NCI-H187 treated with DMSO at 0.1 percent for 48 hours (cell line): ENCODE measurements around the gene ST3GAL6.

Source experiments
- DNase-seq: peaks from one replicate; lab custom pipeline; 2025; lab: John Stamatoyannopoulos, UW

Gene ST3GAL6

DNA sequence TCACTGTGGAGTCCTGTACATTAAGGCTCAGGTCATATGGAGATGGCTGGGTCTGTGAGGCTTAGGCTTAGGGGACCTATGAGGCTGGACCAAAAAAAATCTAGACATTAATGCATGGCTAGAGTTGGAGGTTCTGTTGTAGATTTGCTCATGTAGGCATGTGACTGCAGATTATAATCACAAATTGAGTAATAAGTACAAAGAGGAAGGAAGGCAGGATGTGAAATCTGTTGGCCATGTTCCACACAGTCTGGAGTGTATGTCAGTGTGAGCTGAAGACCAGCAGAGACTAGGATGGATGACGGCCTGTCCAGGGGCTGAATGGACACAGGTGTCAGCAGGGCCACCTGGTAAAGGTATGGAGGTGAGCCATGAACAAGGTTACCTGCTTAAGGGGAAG is at the start of gene ST3GAL6:
Gene ST3GAL6 (plus strand): TSS at position 265 of the 400 bp plus-strand sequence. CDS start 5,101 bp downstream, outside the sequence.
- DNase-seq, result no peak

DNA sequence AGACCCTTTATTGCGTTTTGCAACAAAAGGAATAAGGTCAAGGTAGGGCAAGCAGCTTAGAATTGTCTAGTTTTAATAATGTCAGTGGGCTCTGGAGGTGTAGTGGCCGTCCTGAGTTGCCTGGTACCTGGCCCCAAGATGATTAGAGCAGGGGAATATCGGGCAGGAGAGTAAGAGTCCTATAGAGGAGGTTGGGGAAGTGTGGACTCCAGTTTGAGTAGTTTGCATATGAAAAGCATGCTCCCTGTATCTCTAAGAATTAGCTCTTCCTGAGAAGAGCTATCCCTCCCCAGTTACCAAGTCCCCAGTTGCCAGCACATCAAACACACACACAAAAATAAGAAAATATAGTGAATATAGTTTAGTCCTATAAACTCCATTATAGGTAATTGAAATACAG is 49.2 kb upstream of the ST3GAL6 start:
- DNase-seq, result no peak

DNA sequence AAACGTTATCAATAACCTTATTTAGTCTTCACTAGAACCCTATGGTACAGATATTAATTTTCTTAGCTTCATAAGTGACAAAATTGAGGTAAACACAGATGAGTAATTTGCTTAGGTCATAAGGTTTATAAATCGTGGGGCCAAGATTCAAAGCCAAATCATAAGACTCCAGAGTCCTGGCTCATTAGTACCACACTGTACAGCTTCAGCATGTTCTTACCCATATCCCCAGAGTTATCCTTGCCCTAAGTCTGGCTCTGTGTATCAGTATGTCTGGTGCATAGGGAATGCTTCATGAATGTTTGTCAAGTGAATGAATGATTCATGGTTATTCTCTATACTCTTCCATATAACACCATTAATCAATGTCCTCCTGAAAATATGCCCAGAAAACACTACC is 45.6 kb upstream of the ST3GAL6 start:
- DNase-seq, result no peak

GRCh38 chr3:98718730-98719129 is 44.4 kb upstream of the ST3GAL6 start:
- no peak for DNase-seq

DNA sequence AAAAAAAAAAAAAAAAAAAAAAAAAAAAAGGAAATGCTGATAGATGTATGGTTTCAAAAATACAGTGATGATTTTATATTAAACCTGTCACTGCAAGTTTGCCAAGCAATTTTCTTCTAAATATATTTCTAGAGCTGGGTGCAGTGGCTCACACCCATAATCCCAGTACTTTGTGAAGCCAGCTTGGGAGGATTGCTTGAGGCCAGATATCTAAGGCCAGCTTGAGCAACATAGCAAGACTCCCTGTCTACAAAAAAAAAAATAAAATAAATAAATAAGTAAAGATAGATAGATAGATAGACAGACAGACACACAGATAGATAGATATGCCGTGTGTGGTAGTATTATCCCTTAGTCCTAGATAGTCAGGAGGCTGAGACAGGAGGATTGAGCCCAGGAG is 41.4 kb upstream of the ST3GAL6 start:
- no peak for DNase-seq

GRCh38 chr3:98722389-98722788 is 40.8 kb upstream of the ST3GAL6 start:
- no peak for DNase-seq

DNA sequence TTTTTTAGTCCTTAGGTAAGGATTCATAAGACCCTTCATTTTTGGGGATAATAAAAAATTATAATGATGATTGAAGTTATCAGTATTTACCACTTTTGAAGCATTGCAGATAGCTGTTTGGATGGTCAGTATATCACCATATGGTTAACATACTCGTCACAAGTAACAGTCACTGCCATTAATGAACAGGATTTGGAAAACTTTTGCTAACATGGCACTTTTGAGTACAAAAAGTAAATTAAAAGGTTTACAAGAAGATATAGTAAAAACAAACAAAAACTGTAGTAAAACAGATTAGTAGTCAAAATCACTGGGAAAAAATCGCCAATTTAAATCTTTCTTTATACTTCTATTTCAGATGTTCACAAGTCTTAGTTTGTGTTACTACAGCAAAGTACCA is 37.8 kb upstream of the ST3GAL6 start:
- DNase-seq, result no peak

- no peak for DNase-seq
These were observed 37.1 kb upstream of the ST3GAL6 start for GRCh38 chr3:98726084-98726483.

DNA sequence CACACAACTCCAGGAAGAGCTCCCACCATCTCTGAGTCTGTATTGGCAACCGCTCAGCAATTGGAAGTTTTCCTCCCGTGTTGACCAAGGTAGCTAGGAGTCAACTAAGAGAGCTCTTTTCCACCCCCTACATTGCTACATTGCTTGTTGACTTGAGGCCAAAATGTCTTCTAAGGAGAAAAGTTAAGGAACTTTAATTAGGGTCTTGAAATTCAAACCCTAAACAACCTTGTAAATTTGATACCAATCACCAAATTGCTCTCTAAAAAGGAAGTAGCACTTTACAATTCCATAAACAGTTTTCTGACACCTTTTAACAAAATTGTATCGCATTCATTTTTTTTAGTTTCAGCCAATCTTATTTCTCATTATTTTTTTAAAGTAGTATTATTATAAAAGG is 35.5 kb upstream of the ST3GAL6 start:
- DNase-seq, result no peak

GRCh38 chr3:98728672-98729071 is 34.5 kb upstream of the ST3GAL6 start:
- DNase-seq, result no peak

GRCh38 chr3:98730338-98730737 is 32.8 kb upstream of the ST3GAL6 start:
- no peak for DNase-seq

DNA sequence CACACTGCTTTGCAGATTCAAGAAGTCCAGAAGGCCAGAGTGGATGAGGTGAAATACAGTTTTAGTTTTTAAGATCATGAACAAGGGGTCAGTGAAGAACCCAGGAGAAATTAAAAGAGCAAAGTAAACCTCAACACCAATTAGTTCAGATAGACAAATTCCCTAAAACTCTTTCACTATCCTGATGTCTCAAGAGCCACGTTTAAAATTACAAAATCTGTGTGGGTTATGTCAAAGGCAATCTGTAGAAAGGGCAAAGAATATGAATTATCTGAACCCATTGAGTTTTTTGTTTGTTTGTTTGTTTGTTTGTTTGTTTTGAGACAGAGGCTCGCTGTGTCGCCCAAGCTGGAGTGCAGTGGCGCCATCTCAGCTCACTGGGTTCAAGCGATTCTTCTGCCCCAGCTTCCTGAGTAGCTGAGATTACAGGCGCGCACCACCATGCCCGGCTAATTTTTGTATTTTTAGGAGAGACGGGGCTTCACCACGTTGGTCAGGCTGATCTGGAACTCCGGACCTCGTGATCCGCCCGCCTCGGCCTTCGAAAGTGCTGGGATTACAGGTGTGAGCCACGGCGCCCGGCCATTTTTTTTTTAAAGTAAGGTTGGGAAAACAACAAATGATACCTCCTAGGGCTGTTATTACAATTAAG is 32.1 kb upstream of the ST3GAL6 start:
- no peak for DNase-seq

GRCh38 chr3:98731720-98732285 is 31.3 kb upstream of the ST3GAL6 start:
- DNase-seq, result no peak

DNA sequence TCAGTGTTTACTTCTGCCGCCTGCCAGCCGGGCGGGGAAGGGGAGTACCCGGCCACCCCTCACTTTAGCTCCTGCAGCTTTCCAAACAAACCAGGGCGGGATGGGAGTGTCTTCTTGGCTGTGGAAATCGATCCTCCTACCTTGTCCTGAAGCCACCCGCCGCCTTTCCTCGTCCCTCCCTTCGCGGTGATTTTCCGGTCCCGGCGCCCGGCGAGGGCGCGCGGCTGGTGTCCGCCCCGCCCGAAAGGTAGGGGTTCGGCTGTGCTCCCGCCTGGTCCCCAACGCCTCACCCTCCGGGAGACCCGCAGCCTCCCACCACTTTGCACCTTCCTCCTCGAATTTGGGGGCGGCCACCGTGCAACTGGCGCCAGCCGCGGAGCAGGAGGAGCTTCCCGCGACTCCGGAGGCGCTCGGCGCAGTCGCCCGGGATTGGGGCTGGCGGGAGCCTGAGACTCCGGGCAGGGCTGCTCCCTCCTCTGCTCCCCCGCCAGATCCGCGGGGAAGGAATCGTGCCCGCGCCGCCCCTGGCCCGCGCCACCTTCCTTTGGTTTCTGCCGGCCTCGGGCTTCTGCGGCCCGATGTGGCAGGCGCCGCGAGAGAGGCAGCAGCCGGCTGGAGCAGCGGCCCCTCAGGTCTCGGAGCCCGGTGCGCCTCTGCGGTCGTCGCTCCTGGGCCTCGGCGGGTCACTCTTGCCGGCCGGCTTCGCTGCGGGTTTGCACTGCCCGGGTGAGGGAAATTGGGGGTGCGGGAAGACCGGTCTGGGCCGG is 30.7 kb upstream of the ST3GAL6 start:
- DNase-seq, result peak; percentile 47

DNA sequence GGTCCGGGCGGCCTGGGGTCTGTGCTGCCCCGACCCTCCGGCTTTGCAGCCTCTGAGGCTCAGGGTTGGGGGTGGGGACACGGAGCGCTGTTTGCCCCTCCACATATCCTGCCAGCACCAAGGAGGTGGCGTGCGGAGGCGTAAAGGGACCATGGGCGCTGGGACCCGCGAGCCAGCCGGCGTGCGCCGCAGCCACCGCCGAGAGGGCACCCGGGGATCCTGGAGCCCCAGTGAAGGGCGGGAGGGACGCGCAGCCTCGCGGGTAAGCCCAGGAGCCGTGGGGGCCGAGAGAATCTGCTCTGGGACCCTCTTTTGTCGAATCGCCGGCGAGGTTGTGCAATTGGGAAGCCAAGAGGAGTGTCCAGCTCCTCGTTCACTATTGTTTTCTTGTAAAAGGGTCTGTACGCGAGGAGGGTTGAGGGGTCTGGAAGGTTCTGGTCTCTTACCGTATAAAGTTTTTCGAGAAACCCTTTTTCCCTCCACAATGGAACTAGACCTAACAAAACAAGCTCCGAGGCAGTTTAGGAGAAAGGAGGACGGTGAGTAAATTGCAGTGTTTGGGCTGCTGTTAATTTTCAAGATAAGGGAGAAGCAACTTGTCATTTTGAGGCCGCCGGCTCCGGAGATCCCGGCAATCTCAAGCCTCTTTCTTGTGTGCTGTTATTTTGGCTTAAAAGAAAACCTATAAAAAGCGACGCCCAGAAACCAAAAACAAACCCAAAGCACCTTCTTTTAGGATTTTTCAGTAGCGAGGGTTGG is 29.9 kb upstream of the ST3GAL6 start:
- no peak for DNase-seq

DNA sequence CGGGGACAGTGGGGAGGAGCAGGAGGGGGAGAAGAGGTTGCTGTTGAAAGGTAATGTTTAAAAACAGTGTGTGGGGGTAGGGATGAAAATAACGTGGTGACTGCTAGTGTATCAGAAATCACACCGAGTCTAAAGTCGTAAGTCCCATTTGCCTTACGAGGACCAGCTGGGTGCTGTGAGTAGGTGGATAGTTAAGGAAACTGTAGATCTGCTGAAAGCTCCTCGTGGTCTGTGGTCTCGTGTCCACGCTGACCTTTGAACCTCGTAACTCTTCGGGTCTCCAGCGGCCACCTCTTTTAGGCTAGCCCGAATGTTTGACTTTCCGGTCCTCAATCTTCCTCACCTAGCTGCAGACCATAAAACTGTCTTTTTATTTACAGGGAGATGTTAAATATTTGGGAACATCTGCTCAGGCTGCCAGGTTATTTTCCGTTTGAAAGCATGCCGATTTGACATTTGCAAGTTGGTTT is 29.3 kb upstream of the ST3GAL6 start:
- no peak for DNase-seq

GRCh38 chr3:98734306-98734705 is 28.8 kb upstream of the ST3GAL6 start:
- no peak for DNase-seq

- no peak for DNase-seq
These were observed 28.4 kb upstream of the ST3GAL6 start for GRCh38 chr3:98734735-98735134.

DNA sequence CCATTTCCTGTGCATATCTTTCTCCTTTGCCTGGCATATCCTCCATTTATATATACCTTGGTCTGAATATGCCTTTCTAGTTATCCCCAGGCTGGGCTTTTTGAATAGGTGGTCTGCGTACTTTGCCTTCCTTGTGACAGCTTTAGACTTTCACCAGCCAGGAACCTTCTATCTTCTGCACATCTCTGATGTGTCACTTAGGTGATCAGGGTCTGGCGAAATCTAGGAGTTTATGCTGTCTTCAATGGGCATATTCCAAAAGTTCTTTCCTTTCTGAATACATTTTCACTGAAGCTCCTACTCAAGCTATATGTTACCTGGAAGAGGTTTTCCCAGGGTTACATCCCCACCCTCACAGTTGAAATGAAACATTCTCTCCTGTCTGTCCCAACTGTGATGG is 27.8 kb upstream of the ST3GAL6 start:
- no peak for DNase-seq

GRCh38 chr3:98735761-98736269 is 27.3 kb upstream of the ST3GAL6 start:
- DNase-seq, result no peak

DNA sequence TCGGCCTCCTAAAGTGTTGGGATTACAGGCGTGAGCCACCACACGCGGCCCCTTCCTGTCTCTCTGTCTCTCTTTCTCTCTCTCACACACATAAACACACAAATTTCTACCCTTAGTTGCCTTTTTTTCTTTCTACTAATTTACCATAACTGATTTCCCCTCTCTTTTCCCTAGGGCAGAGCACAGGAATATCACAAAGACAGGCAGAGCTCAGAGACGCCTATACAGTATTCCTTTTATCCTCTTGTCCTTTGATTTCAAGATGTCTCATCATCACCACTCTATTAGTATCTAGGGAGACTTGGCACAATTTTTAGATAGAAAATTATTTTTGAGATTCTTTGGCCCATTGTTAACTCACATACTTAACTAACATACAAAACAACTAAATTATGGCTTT is 25.8 kb upstream of the ST3GAL6 start:
- DNase-seq, result no peak

GRCh38 chr3:98739266-98739665 is 23.9 kb upstream of the ST3GAL6 start:
- DNase-seq, result no peak
